Neural cell (in vitro differentiated cells): ENCODE results near the gene AHNAK.

Source experiments
- CTCF ChIP-seq: fragments of 450-650 bp; IDR thresholded peaks from 2 replicates; pipeline ENCODE4 v1.5.1; 2014; ENCODE audit warnings: antibody characterized with exemption, mild to moderate bottlenecking, moderate library complexity; ENCODE audit not compliant: poor library complexity, severe bottlenecking
- EP300 ChIP-seq: fragments of 450-650 bp; conservative IDR thresholded peaks from 2 replicates; pipeline ENCODE4 v1.6.1; 2014; ENCODE audit warnings: antibody characterized with exemption, mild to moderate bottlenecking, moderate library complexity; ENCODE audit not compliant: poor library complexity, severe bottlenecking
- EZH2 ChIP-seq: fragments of 200-600, 300-800 bp; shearing (Covaris generic), sonication (generic); IDR thresholded peaks from 2 replicates; pipeline ENCODE4 v1.6.1; 2014; ENCODE audit warnings: antibody characterized with exemption, low read length, borderline replicate concordance, mild to moderate bottlenecking; ENCODE audit not compliant: insufficient read depth, poor library complexity, severe bottlenecking
- RAD21 ChIP-seq: fragments of 450-650 bp; conservative IDR thresholded peaks from 2 replicates; pipeline ENCODE4 v1.6.1; 2014; ENCODE audit warnings: antibody characterized with exemption, mild to moderate bottlenecking, moderate library complexity
- REST ChIP-seq: IDR thresholded peaks from 2 replicates; pipeline ENCODE4 v1.6.1; 2012; ENCODE audit warnings: borderline replicate concordance
- SMC3 ChIP-seq: fragments of 450-650 bp; conservative IDR thresholded peaks from 2 replicates; pipeline ENCODE4 v1.6.1; 2014; ENCODE audit warnings: antibody characterized with exemption, mild to moderate bottlenecking, moderate library complexity; ENCODE audit not compliant: poor library complexity
- TAF1 ChIP-seq: IDR thresholded peaks from 2 replicates; pipeline ENCODE4 v1.6.1; 2012; ENCODE audit warnings: low read depth

- TF ChIP-seq RAD21 (no peak), EP300 (no peak), EZH2 (no peak), TAF1 (no peak), REST (no peak), CTCF (no peak), SMC3 (no peak)
Measured at GRCh38 chr11:62553839-62554361, 7.3 kb upstream of the AHNAK start.
